HG03457 (cell line): Measurements from ENCODE around the gene SPATA2.

Experiments
- ATAC-seq: cut with Tn5 transposase; IDR thresholded peaks from one replicate; pipeline ENCODE4 v1.9.1; 2021; ENCODE audit warnings: moderate number of reproducible peaks; ENCODE audit not compliant: unreplicated experiment

SPATA2 gene

DNA sequence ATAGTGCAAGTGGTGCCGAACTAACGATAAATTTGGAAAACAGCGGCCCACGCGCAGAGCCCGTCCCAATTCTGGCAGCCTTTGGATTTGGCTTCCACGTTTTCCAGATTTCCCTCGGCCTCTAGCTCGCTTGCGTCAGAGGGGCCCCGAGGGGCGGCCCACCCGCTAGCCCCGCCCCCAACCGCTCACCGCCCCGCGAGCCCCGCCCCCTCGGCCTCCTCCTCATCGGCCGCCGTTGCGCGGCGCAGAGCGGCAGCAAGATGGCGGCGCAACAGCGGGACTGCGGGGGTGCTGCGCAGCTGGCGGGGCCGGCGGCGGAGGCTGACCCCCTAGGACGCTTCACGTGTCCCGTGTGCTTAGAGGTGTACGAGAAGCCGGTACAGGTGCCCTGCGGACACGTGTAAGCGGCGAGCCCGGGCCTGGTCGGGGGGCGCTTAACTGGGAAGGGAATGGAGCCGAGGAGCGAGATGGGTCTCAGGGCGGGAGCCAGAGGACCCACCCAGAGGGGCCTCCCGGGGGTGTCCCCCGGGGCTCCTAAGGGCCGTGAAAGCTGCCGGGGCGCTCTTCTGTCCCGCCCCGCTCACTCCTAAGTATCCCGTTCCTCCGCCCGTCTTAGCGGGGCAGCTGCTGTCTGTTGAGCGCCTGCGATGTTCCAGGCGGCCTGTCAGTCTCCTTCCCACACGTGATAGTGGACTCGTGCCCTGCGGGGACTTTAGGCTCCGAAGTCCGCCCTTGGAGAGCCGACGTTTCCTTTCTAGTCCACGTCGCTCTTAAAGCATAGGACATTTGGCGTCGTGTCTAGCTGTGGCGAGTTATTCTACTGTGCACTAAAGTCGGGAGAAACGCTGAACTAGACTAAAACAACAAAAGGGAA lies 21.1 kb upstream of the SPATA2 start, which contains the start of gene RNF114:
RNF114 (plus strand) TSS at position 245 of the 874 bp plus-strand sequence; CDS start at position 261, 16 bp downstream.
- ATAC-seq: peak; percentile 36

DNA sequence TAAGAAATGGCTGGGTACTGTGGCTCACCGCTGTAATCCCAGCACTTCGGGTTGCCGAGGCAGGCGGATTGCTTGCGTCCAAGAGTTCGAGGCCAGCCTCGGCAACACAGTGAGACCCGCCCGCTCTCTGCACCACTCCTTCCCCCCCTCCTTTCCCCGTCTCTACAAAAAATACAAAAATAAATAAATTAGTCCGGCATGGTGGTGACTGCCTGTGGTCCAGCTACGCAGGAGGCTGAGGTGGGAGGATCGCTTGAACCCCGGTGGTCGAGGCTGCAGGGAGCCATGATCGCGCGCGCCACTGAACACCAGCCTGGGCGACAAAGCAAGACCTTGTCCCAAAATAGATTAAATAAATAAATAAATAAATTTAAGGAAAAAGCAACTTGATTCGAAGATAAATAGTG lies 20.4 kb upstream of the SPATA2 start:
- ATAC-seq: peak; percentile 8

DNA sequence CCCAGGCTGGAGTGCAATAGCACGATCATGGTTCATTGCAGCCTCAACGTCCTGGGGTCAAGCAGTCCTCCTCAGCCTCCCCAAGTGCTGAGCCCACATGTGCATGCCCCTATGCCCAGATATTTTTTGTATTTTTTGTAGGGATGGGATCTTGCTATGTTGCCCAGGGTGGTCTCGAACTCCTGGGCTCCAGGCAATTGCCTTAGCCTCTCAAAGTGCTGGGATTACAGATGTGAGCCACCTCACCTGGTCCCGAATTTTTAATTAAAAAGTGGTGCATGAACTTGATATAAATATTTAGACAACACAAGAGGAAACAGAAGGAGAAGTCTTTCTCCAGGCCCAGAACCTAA lies 13.8 kb upstream of the SPATA2 start:
- ATAC-seq: no peak

GRCh38 chr20:49928411-49929141 lies 13.2 kb upstream of the SPATA2 start:
- no peak for ATAC-seq

DNA sequence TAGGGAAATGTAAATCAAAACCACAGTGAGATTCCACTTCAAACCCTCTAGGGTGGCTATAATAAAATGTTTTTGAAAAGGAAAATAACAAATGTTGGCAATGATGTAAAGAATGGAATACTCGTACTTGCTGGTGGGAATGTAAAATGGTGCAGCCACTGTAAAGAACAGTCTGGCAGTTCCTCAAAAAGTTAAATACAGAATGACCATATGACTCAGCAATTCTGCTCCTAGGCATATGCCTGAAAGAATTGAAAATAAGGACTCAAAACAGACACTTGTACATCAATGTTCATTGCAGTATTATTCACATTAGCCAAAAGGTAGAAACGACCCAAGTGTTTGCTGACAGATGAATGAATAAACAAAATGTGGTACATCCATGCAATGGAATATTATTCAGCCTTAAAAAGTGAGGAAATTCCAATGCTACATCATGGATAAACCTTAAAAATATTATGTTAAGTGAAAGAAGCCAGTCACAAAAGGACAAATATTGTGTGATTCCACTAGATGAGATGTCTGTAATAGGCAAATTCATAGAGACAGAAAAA lies 10.6 kb upstream of the SPATA2 start:
- no peak for ATAC-seq

GRCh38 chr20:49924247-49924646 lies 8.9 kb upstream of the SPATA2 start:
- no peak for ATAC-seq

- ATAC-seq: no peak
Observed at GRCh38 chr20:49919461-49919860, 4.1 kb upstream of the SPATA2 start.

DNA sequence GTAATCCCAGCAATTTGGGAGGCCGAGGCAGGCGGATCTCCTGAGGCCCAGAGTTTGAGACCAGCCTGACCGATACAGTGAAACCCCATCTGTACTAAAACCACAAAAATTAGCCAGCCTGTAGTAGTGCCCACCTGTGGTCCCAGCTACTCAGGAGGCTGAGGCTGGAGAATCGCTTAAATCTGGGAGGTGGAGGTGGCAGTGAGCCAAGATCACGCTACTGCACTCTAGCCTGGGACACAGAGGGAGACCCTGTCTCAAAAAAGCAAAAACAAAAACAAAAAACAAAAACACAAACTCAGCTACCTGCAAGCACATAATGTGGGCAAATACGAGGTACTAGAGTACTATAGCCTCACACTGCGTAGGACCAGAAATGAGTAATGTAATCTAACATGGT lies 3.7 kb upstream of the SPATA2 start:
- ATAC-seq: no peak

- no peak for ATAC-seq
Observed at GRCh38 chr20:49918446-49918845, 3.1 kb upstream of the SPATA2 start.

GRCh38 chr20:49916146-49917002 lies 1.0 kb upstream of the SPATA2 start:
- no peak for ATAC-seq

- ATAC-seq: no peak
Observed at GRCh38 chr20:49915118-49915379, 280 bp downstream of the SPATA2 start.

GRCh38 chr20:49914310-49915117 lies 815 bp downstream of the SPATA2 start:
- ATAC-seq: no peak

DNA sequence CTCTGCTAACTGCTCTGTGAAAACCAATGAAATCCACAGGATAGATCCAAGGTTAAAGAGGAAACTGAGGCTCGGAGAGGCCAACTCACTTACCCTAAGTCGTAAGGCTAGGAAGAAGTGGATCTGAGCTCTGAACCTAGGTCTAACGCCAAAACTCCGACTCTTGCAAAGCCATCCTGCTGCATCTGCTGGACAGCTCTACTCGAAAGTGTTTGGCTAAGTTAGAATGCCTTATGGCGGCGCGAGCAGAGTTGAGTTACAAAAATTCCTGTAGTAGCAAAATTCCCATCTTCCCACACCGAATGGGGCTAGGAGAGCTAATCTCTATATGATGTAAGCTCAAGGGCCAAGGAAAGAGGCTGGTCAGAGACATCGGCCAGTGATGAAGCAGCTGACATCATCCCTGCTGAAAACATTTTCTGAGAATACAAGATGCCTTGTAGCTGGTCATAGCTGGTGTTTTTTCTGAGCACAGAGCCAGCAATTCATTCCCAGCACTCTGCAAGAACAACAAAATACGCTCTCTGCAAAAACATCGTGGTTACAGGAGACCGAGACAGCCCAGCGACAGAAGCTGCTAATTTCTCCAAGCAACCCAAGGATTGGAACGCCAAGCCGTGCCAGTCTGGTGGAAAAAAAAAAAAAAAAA lies 1.8 kb downstream of the SPATA2 start:
- no peak for ATAC-seq

- ATAC-seq: no peak
Observed at GRCh38 chr20:49910340-49910706, 5.0 kb downstream of the SPATA2 start.

DNA sequence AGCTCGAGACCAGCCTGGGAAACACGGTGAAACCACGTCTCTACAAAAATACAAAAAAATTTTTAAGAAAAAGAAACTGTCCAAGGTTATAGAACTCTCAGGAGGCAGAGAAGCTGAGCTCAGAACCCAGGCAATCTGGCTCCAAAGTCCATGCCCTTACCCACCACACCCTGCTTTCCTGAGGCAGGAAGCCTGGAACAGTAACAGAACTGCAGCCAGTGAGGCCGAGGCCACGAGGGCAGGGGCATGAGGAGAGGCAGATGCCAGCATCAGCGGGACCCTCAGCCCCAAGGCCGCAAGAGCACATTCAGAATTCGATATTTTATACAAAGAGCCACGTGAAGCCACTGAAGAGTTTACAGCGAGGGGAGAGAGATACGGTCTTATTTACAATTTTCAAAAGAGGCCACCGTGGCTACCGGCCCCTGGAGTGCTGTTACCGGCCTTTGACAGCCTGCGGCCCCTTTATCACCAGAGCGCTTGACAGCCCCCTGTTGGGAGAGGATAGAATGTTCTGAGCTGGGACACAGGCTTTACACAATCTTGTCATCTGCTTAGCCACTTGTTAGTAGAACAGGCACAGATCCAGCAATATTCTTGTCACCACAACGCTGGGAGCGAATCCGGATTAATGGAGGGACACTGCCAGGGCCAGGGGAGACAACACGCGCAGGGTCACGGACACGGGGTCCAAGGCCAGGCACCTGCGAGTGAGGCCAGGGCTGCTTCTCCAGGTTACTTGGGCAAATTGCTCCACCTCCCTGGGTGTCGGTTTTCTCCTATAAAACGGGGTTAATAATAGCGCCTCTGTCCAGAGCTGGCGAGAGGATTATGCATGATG lies 5.6 kb downstream of the SPATA2 start:
- no peak for ATAC-seq

- no peak for ATAC-seq
Observed at GRCh38 chr20:49908258-49908565, 7.1 kb downstream of the SPATA2 start.

DNA sequence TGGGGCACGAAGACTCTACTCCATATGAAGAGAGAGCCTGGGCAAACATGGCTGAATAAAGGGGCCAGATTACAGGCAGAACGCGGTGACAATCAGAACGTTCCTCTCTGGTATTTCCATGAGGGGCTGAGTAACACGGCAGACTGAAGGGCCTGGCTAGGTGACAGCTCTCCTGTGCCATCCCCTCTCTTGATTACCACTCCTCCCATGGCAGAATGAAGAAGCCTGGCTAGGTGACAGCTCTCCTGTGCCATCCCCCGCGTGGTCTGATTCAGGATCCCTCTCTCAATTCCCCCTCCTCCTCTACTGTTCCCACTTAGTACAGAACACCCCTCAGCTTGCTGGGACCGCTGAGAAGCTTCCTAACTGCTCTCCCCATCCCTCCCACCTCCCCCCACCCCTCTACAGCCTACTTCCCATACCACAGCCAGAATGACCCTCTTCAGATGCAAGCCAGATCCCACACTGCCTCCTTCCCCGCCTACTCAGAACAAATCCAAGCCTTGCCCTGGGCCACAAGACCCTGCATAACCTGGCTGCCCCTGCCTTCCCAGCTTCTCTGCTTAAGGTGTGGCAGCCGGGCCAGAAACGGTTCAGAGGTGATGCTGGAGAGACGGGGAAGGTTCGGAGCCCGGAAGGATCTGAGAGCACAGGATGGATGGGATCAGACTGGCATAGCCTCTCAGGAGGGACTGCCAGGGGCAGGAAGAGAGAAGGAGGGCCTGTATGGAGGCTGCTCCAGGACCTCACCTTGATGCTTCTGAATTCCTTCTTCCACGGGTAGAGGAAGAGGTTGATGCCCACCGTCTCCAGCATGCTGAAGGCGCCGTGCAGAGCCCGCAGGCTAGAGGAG lies 7.7 kb downstream of the SPATA2 start:
- ATAC-seq: no peak

DNA sequence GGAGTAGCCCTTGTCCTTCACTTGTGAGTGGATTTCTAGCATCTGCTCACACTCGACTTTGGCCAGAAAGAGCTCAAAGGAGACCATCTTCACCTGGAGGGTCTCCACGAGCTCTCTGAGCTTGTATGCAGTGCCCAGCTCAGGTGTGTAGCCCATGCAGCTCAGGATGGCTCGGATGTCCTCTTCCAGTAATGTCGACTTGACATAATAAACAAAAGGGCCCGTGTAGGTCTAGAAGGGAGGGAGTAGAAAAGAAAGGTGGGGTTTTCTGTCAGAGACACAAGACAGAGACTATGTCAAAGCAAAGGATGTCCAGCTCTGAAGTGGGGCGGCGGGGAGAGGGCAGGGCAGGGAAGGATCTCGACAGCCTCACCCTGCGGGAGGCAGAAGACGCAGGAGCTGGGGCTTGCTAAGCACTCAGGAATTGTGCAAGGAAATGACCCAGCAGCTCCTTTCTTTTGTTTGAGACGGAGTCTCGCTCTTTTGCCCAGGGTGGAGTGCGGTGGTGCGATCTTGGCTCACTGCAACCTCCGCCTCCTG lies 8.6 kb downstream of the SPATA2 start:
- ATAC-seq: no peak
